Endothelial cell (in vitro differentiated cells): ENCODE data around the gene SLX9. TPM values are rescaled to one million over a fixed set of nuclear protein-coding genes. Genes with fewer than 3 reads are reported as not detected.

Source experiments
- DNase-seq: peaks from one replicate; pipeline ENCODE4 v3.0.0; 2021; ENCODE audit warnings: low spot score
- H3K27ac Mint-ChIP-seq: one replicate; pipeline ENCODE4 v1.8.0; 2021; ENCODE audit warnings: mixed read lengths, inconsistent platforms; ENCODE audit not compliant: unreplicated experiment
- H3K27me3 Mint-ChIP-seq: one replicate; pipeline ENCODE4 v1.8.0; 2021; ENCODE audit warnings: mild to moderate bottlenecking, moderate library complexity, mixed read lengths, inconsistent platforms; ENCODE audit not compliant: unreplicated experiment
- H3K36me3 Mint-ChIP-seq: one replicate; pipeline ENCODE4 v1.8.0; 2021; ENCODE audit warnings: mild to moderate bottlenecking, low read depth, mixed read lengths, inconsistent platforms; ENCODE audit not compliant: unreplicated experiment
- H3K4me1 Mint-ChIP-seq: one replicate; pipeline ENCODE4 v1.8.0; 2021; ENCODE audit warnings: mild to moderate bottlenecking, mixed read lengths, inconsistent platforms; ENCODE audit not compliant: unreplicated experiment
- H3K4me3 Mint-ChIP-seq: one replicate; pipeline ENCODE4 v1.8.0; 2021; ENCODE audit warnings: mild to moderate bottlenecking, mixed read lengths, inconsistent platforms; ENCODE audit not compliant: unreplicated experiment
- H3K9me3 Mint-ChIP-seq: one replicate; pipeline ENCODE4 v1.8.0; 2021; ENCODE audit warnings: mixed read lengths, inconsistent platforms; ENCODE audit not compliant: unreplicated experiment
- CTCF ChIP-seq: fragments of 200-600 bp; sonication (generic); IDR thresholded peaks from one replicate; pipeline ENCODE4 v1.5.0; 2021; ENCODE audit warnings: antibody characterized with exemption; ENCODE audit not compliant: unreplicated experiment
- total RNA-seq: library from RNA; stranded (reverse); fragmentation: NEBNext Ultra II Directional; extraction: Animal tissue kit (Norgen Biotek cat#: 25700); gene quantifications from one replicate; pipeline ENCODE4 v1.2.1, GENCODE V29; 2021; ENCODE audit not compliant: unreplicated experiment

Gene SLX9
- total RNA-seq, 1 donor from 2014 or later, result 13.7 TPM

- no peak for DNase-seq
- H3K9me3 Mint-ChIP-seq, result no peaks in the 10 kb centered on the region
- no peak for TF ChIP-seq CTCF
- H3K27me3 Mint-ChIP-seq, result peaks cover 3% of the 10 kb centered on the region
- H3K4me1 Mint-ChIP-seq, result no peaks in the 10 kb centered on the region
- no peaks in the 10 kb centered on the region for H3K36me3 Mint-ChIP-seq
- no peak overlapping the region for H3K4me3 Mint-ChIP-seq
- H3K27ac Mint-ChIP-seq, result no peak overlapping the region
These were observed 45.0 kb upstream of the SLX9 start for GRCh38 chr21:44894687-44895302.

GRCh38 chr21:44895859-44896258 lies 44.0 kb upstream of the SLX9 start:
- no peaks in the 10 kb centered on the region for H3K36me3 Mint-ChIP-seq
- H3K4me3 Mint-ChIP-seq, result no peak overlapping the region
- no peaks in the 10 kb centered on the region for H3K9me3 Mint-ChIP-seq
- no peak for DNase-seq
- no peaks in the 10 kb centered on the region for H3K4me1 Mint-ChIP-seq
- H3K27me3 Mint-ChIP-seq, result peaks cover 3% of the 10 kb centered on the region
- no peak overlapping the region for H3K27ac Mint-ChIP-seq
- no peak for TF ChIP-seq CTCF

DNA sequence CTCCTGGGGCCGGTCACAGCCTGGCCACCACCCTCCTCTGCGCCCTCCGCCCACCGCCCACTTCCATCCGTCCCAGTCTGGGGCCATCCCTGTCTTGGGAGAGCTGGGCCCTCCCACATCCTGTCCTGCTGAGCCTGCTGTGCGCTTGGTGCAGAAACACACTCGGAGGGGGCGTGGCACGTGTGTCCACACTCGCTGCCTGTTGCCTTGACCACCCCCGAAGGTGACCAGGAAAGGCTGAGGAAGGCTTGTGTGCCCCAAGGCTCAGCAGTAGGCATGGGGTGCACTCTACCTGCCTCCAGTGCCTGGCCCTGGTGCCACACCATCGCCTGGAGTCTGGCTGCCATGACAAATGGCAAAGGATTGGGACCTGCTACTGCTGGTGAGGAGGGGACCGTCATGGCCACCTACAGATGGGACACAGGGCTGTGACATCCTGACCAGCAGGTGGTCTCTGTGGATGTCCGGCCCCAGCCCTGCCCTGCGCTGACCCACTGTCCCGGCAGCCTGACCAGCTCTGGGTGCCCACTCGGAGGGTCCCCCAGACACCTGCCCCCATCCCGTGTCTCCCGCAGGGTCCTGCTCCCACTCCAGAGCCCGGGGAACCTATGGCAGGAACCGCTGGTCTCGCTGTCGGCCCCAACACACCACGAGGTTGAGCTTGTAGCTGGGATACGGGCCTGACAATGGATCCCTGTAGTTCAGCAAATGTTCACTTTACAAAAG lies 43.1 kb upstream of the SLX9 start:
- DNase-seq, result no peak
- no peak overlapping the region for H3K27ac Mint-ChIP-seq
- H3K9me3 Mint-ChIP-seq, result no peaks in the 10 kb centered on the region
- no peaks in the 10 kb centered on the region for H3K36me3 Mint-ChIP-seq
- H3K4me3 Mint-ChIP-seq, result no peak overlapping the region
- no peak for TF ChIP-seq CTCF
- H3K27me3 Mint-ChIP-seq, result peaks cover 3% of the 10 kb centered on the region
- H3K4me1 Mint-ChIP-seq, result no peaks in the 10 kb centered on the region

GRCh38 chr21:44897326-44898010 lies 42.4 kb upstream of the SLX9 start:
- Mint-ChIP-seq H3K4me3 (no peak overlapping the region), H3K27ac (no peak overlapping the region), H3K4me1 (no peaks in the 10 kb centered on the region), H3K36me3 (peaks cover under 1% of the 10 kb centered on the region), H3K9me3 (no peaks in the 10 kb centered on the region), H3K27me3 (peaks cover 3% of the 10 kb centered on the region)
- TF ChIP-seq CTCF, result no peak
- DNase-seq, result no peak
